ENCODE measurements around the gene NAPSA. TPM values are rescaled to one million over a fixed set of nuclear protein-coding genes. Genes with fewer than 3 reads are reported as not detected.

Gene NAPSA
- total RNA-seq, 1 donor from 2014 or later = not detected

DNA sequence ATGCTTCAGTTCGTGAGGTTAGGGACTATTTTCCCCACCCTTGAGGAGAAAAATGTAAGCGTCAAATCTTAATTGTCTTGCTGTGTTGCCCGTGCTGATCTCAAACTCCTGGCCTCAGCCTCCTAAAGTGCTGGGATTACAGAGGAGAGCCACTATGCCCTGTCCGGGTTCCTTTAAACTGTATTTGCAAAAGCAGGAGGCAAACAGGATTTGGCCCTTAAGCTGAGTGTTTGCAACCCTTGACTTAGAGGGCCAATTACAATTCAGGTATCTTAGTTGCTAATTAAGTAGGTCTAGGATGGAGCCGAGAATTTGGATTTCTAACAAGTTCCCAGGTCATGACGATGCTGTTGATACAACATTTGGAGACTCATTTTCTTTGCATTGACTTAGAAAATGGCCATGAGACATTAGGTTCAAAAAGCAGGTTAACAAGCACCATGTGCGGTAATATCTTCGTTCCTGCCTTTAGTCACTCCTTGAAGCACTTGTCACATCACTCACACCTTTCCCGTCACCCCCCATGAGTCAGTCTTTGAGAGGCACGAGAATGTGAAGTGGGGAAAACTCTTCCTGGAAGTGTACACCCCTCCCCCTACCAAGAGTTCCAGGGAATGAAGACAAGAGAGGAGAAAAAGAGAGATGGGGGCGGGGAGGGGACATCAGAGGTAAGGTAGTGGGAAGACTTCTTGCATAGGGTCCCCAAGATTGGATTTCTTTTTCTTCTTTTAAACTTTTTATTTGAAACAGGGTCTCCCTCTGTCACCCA is 2.6 kb downstream of the NAPSA start:
- Mint-ChIP-seq H3K36me3 (ENCODE audit: low read depth, unreplicated experiment) (peaks cover 11% of the 10 kb centered on the region), H3K9me3 (ENCODE audit: unreplicated experiment) (peaks cover 18% of the 10 kb centered on the region), H3K27ac (ENCODE audit: unreplicated experiment) (no peak overlapping the region), H3K4me3 (ENCODE audit: unreplicated experiment) (no peak overlapping the region), H3K27me3 (ENCODE audit: unreplicated experiment) (peaks cover 13% of the 10 kb centered on the region), H3K4me1 (ENCODE audit: unreplicated experiment) (no peaks in the 10 kb centered on the region)
- TF ChIP-seq, protein P1, sequence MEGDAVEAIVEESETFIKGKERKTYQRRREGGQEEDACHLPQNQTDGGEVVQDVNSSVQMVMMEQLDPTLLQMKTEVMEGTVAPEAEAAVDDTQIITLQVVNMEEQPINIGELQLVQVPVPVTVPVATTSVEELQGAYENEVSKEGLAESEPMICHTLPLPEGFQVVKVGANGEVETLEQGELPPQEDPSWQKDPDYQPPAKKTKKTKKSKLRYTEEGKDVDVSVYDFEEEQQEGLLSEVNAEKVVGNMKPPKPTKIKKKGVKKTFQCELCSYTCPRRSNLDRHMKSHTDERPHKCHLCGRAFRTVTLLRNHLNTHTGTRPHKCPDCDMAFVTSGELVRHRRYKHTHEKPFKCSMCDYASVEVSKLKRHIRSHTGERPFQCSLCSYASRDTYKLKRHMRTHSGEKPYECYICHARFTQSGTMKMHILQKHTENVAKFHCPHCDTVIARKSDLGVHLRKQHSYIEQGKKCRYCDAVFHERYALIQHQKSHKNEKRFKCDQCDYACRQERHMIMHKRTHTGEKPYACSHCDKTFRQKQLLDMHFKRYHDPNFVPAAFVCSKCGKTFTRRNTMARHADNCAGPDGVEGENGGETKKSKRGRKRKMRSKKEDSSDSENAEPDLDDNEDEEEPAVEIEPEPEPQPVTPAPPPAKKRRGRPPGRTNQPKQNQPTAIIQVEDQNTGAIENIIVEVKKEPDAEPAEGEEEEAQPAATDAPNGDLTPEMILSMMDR (IDR thresholded peaks at IDR 0.05; ENCODE audit: unreplicated experiment) = no peak
- no peak for DNase-seq (ENCODE audit: low spot score)

DNA sequence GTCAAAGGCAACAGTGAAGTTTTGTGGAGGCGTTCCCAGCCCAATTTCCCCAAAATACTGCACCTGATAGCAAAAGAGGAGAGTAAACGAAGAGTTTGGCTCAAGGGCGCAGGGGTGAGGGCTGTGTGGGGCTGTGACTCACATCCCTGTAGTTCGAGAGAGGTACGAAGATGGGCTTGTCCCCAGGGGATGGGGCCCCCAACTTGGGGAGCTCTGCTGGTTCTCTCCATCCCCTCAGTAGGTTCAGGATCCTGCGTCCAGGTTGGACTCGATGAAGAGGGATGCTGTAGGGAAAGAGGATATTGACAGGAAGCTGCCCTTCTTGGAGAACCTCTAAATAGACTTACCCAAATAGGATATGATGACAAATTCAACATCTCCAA is 3.4 kb downstream of the NAPSA start:
- H3K9me3 Mint-ChIP-seq (ENCODE audit: unreplicated experiment) = peaks cover 18% of the 10 kb centered on the region
- TF ChIP-seq, protein P1 (IDR thresholded peaks at IDR 0.05; ENCODE audit: unreplicated experiment) = no peak
- no peak overlapping the region for H3K27ac Mint-ChIP-seq (ENCODE audit: unreplicated experiment)
- H3K4me1 Mint-ChIP-seq (ENCODE audit: unreplicated experiment) = no peaks in the 10 kb centered on the region
- H3K36me3 Mint-ChIP-seq (ENCODE audit: low read depth, unreplicated experiment) = peaks cover 11% of the 10 kb centered on the region
- no peak overlapping the region for H3K4me3 Mint-ChIP-seq (ENCODE audit: unreplicated experiment)
- H3K27me3 Mint-ChIP-seq (ENCODE audit: unreplicated experiment) = peaks cover 11% of the 10 kb centered on the region
- DNase-seq (ENCODE audit: low spot score) = no peak

DNA sequence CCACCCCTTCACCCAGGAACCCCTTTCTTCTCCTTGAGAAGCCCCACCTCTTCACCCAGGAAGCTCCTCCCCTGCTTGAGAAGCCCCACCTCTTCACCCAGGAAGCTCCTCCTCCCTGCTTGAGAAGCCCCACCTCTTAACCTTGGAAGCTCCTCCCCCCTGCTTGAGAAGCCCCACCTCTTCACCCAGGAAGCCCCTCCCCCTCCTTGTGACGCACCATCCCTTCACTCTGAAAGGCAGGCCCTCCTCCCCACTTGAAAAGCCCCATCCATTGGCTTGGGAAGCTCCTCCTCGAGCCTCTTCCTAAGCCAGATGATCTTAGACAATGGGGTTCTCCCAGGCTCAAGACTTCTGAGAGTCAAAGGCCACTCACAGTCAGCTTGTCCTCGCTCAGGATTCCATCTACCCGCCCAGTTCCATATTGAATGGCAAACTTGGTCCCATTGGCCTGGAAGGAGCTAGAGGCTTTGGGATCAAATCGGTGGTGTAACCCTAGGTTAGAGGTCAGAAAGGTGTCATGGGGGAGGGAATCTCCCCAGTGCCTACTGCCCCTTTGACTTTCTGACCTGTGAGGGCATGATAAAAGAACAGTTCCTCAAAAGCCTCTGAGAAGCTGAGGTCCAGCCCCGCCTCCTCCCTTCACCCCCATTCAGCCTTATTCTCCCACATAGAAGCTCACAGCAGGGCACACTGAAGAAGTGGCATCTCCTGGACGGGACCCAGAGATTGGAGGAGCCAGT is 4.0 kb downstream of the NAPSA start:
- Mint-ChIP-seq H3K4me3 (ENCODE audit: unreplicated experiment) (no peak overlapping the region), H3K27me3 (ENCODE audit: unreplicated experiment) (peaks cover 13% of the 10 kb centered on the region), H3K27ac (ENCODE audit: unreplicated experiment) (no peak overlapping the region), H3K4me1 (ENCODE audit: unreplicated experiment) (no peaks in the 10 kb centered on the region), H3K36me3 (ENCODE audit: low read depth, unreplicated experiment) (peaks cover 11% of the 10 kb centered on the region), H3K9me3 (ENCODE audit: unreplicated experiment) (peaks cover 18% of the 10 kb centered on the region)
- TF ChIP-seq, protein P1 (IDR thresholded peaks at IDR 0.05; ENCODE audit: unreplicated experiment) = no peak
- DNase-seq (ENCODE audit: low spot score) = no peak

DNA sequence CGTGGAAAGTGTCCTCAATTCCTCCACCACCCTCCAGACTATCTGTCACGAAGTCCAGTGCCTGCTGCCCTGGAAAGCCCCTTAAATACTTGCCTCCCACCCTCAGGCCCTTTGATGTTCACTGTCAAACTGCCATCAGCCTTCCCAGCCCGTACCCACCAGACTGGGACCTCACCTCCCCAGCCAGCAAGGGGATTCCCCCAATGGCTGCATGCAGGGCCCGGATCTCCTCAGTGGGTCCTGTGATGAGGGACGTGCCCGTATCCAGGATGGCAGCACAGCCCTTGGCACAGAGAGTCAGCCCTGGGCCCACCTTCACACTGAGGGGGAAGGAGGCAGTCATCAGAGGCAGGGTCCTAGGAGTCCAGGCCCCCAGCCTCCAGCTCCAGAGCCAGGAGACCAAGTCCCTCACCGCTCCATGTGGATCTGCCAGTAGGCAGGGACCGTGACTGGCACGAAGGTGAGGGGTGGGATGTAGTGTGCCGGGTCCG is 6.1 kb downstream of the NAPSA start:
- TF ChIP-seq, protein P1 (IDR thresholded peaks at IDR 0.05; ENCODE audit: unreplicated experiment) = no peak

More for the DNA sequence above, 6.1 kb downstream of the NAPSA start:
- Mint-ChIP-seq H3K4me3 (ENCODE audit: unreplicated experiment) (no peak overlapping the region), H3K9me3 (ENCODE audit: unreplicated experiment) (peaks cover 18% of the 10 kb centered on the region), H3K4me1 (ENCODE audit: unreplicated experiment) (no peaks in the 10 kb centered on the region), H3K27me3 (ENCODE audit: unreplicated experiment) (peaks cover 13% of the 10 kb centered on the region), H3K36me3 (ENCODE audit: low read depth, unreplicated experiment) (peaks cover 11% of the 10 kb centered on the region), H3K27ac (ENCODE audit: unreplicated experiment) (no peak overlapping the region)
- DNase-seq (ENCODE audit: low spot score) = no peak
